ENCODE results near the gene N4BP3. TPM values are rescaled to one million over a fixed set of nuclear protein-coding genes. Genes with fewer than 3 reads are reported as not detected.

The N4BP3 gene
- total RNA-seq, 2 experiments from 2014 or later: 26.1 to 28.3 TPM

GRCh38 chr5:178115814-178116142 is 2.4 kb downstream of the N4BP3 start:
- ChIA-PET CTCF (ENCODE audit: unreplicated experiment) (interaction anchor here (0.6 kb wide), 3 partner anchors 22 to 38 kb away, joined by 3 to 5 read pairs (median 4); no protein-coding TSS in a partner anchor), POLR2A (interaction anchor here (0.5 to 1.8 kb wide), 5 partner anchors 12 to 982 kb away, joined by 3 to 7 read pairs (median 5); partner anchors contain the start of gene NHP2)
- TF ChIP-seq, protein P1, sequence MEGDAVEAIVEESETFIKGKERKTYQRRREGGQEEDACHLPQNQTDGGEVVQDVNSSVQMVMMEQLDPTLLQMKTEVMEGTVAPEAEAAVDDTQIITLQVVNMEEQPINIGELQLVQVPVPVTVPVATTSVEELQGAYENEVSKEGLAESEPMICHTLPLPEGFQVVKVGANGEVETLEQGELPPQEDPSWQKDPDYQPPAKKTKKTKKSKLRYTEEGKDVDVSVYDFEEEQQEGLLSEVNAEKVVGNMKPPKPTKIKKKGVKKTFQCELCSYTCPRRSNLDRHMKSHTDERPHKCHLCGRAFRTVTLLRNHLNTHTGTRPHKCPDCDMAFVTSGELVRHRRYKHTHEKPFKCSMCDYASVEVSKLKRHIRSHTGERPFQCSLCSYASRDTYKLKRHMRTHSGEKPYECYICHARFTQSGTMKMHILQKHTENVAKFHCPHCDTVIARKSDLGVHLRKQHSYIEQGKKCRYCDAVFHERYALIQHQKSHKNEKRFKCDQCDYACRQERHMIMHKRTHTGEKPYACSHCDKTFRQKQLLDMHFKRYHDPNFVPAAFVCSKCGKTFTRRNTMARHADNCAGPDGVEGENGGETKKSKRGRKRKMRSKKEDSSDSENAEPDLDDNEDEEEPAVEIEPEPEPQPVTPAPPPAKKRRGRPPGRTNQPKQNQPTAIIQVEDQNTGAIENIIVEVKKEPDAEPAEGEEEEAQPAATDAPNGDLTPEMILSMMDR (conservative IDR thresholded peaks at IDR 0.05; ENCODE audit: low read length): no peak
- TF ChIP-seq EZH2phosphoT487 (IDR thresholded peaks at IDR 0.05; ENCODE audit: borderline replicate concordance, low read depth, low read length): no peak
- Histone ChIP-seq H3K79me2 (ENCODE audit: insufficient read depth, low read depth, low read length) (peaks cover 60% of the 10 kb centered on the region), H4K20me1 (ENCODE audit: insufficient read depth, low read length) (no peaks in the 10 kb centered on the region), H3K4me2 (ENCODE audit: low read length) (peak overlapping the region; percentile 92), H3K27ac (ENCODE audit: low read depth, low read length, poor library complexity, severe bottlenecking) (peak overlapping the region; percentile 90), H3K4me1 (ENCODE audit: insufficient read depth, low read length, poor library complexity, severe bottlenecking) (peaks cover 64% of the 10 kb centered on the region), H3K9me3 (ENCODE audit: low read length) (no peaks in the 10 kb centered on the region; the same call in 1 of the 2 replicates), H2AFZ (ENCODE audit: low read length) (no peak overlapping the region), H3K4me3 (ENCODE audit: low read depth, low read length, poor library complexity, severe bottlenecking) (peak overlapping the region; percentile 95), H3K9me2 (ENCODE audit: insufficient read depth, low read length) (no peaks in the 10 kb centered on the region), H3K36me3 (ENCODE audit: insufficient read depth, low read length) (peaks cover 33% of the 10 kb centered on the region)
- BruUV-seq (replicated peaks): no TSS peak
- DNase-seq (ENCODE audit: low spot score): peak; percentile 21
- intact Hi-C loops (cut with micrococcal nuclease; ENCODE audit: unreplicated experiment): loop anchor here (2.0 to 10.0 kb wide), 3 partner anchors 15 to 1689 kb away; partner anchors contain the start of genes DOK3, MGAT4B and RMND5B

GRCh38 chr5:178116143-178116885 is 3.0 kb downstream of the N4BP3 start:
- no peaks in the 10 kb centered on the region; the same call in 1 of the 2 replicates for H3K9me3 ChIP-seq (ENCODE audit: low read length)
- H3K79me2 ChIP-seq (ENCODE audit: insufficient read depth, low read depth, low read length): peaks cover 60% of the 10 kb centered on the region
- H3K27ac ChIP-seq (ENCODE audit: low read depth, low read length, poor library complexity, severe bottlenecking): peak overlapping the region; percentile 90
- peaks cover 69% of the 10 kb centered on the region for H3K4me1 ChIP-seq (ENCODE audit: insufficient read depth, low read length, poor library complexity, severe bottlenecking)
- POLR2A ChIA-PET: interaction anchor here (0.5 to 1.8 kb wide), 5 partner anchors 12 to 982 kb away, joined by 3 to 7 read pairs (median 5); partner anchors contain the start of gene NHP2
- intact Hi-C loops (cut with micrococcal nuclease; ENCODE audit: unreplicated experiment): loop anchor here (10.0 kb wide), 2 partner anchors 612 to 1688 kb away; partner anchors contain the start of genes DOK3 and MGAT4B
- H3K4me2 ChIP-seq (ENCODE audit: low read length): peak overlapping the region; percentile 92
- peak overlapping the region; percentile 95 for H3K4me3 ChIP-seq (ENCODE audit: low read depth, low read length, poor library complexity, severe bottlenecking)
- no peak overlapping the region for H2AFZ ChIP-seq (ENCODE audit: low read length)
- H3K9me2 ChIP-seq (ENCODE audit: insufficient read depth, low read length): no peaks in the 10 kb centered on the region
- BruUV-seq (replicated peaks): no TSS peak
- DNase-seq (ENCODE audit: low spot score): peak; percentile 77
- no peaks in the 10 kb centered on the region for H4K20me1 ChIP-seq (ENCODE audit: insufficient read depth, low read length)
- H3K36me3 ChIP-seq (ENCODE audit: insufficient read depth, low read length): peaks cover 34% of the 10 kb centered on the region
- TF ChIP-seq, protein P1 (conservative IDR thresholded peaks at IDR 0.05; ENCODE audit: low read length): no peak
- TF ChIP-seq EZH2phosphoT487 (IDR thresholded peaks at IDR 0.05; ENCODE audit: borderline replicate concordance, low read depth, low read length): no peak
- CTCF ChIA-PET (ENCODE audit: unreplicated experiment): interaction anchor here (0.5 to 0.6 kb wide), 2 partner anchors 28 to 690 kb away, joined by 4 to 5 read pairs; no protein-coding TSS in a partner anchor
